Neuron (in vitro differentiated cells): ENCODE measurements around the gene CACNG4.

ENCODE experiments used
- H2AFZ ChIP-seq: one replicate; pipeline ENCODE4 v1.6.1; 2013; ENCODE audit warnings: low read depth, mild to moderate bottlenecking, inconsistent platforms, low read length, moderate library complexity
- H3K27me3 ChIP-seq: one replicate; pipeline ENCODE4 v1.6.1; 2013; ENCODE audit warnings: low read length; ENCODE audit not compliant: insufficient read depth
- H3K36me3 ChIP-seq: one replicate; pipeline ENCODE4 v1.6.1; 2013; ENCODE audit warnings: low read length; ENCODE audit not compliant: insufficient read depth
- H3K4me1 ChIP-seq: one replicate; pipeline ENCODE4 v1.6.1; 2013; ENCODE audit warnings: low read length; ENCODE audit not compliant: insufficient read depth
- H3K4me3 ChIP-seq: 2 replicates; pipeline ENCODE4 v1.5.1; 2013; ENCODE audit warnings: mild to moderate bottlenecking, low read length, moderate library complexity
- H3K9me3 ChIP-seq: one replicate; pipeline ENCODE4 v1.6.1; 2013; ENCODE audit warnings: low read length

CACNG4 gene

DNA sequence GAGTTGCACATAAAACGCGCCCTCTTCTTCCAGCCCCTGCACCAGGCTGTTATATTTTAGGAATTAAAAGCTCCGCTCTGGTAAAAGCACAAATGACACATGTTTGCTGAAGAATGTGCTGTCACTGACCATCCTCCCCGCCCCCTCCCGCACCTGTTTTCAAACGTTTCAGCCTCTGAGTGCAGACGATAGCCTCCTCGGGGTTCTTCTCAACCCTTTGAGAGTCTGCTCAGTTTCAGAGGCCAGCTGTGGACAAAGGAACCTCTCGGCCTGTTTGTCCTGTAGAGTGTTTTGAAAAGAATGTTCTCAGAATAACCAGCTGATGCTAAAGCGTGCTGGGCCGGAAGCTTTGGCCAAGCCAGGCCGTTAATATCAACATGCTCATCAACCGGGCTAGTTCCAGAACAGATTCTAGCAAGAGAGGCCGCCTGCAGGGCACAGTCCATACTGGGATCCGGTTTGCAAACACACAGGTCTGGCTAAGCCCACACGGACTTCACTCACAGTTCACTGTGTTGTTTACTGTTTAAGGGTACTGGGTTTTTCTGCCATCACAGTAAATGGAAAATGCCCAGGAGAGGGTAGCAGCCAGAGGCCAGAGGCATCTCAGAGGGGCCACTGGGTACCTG is 6.4 kb upstream of the CACNG4 start:
- Histone ChIP-seq H3K4me1 (peaks cover 11% of the 10 kb centered on the region), H3K4me3 (no peak overlapping the region), H3K9me3 (no peaks in the 10 kb centered on the region), H3K36me3 (no peaks in the 10 kb centered on the region), H3K27me3 (no peaks in the 10 kb centered on the region), H2AFZ (peak overlapping the region; percentile 49)

DNA sequence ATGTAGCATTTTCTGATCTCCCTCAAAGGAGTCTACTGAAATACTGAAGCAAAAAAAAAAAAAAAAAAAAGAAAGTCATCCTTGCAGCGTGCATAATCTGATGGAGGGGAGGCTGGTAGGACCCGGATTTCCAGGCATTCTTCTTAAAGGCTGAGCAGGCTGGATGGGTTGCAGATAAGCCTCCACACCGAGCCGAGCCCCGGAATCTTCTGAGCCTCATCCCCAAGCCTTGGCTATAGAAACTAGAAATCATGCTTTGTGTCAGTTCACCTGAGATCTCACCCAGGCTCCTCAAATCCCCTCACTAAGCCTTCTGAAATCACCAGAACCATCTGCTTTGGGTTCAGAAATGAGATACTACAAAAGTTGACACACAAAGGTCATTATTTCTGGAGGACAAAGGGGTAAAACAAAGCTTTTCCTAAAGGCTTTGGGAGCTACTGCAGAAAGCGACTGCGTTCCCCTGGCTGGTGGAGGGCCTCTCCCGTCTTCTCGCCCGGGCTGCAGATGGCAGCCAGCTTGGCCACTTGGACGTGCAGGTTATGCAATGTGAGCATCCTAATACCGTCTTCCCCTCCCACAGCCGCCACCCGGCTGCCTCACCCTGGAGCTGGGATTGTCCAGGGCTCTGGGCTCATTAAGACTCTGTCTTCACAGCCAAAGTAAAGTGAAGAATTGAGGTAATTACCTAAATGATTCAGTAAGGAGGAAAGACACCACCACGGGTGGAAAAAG is 4.7 kb upstream of the CACNG4 start:
- Histone ChIP-seq H3K36me3 (no peaks in the 10 kb centered on the region), H3K27me3 (no peaks in the 10 kb centered on the region), H3K4me3 (no peak overlapping the region), H3K9me3 (no peaks in the 10 kb centered on the region), H2AFZ (no peak overlapping the region), H3K4me1 (peaks cover 18% of the 10 kb centered on the region)

DNA sequence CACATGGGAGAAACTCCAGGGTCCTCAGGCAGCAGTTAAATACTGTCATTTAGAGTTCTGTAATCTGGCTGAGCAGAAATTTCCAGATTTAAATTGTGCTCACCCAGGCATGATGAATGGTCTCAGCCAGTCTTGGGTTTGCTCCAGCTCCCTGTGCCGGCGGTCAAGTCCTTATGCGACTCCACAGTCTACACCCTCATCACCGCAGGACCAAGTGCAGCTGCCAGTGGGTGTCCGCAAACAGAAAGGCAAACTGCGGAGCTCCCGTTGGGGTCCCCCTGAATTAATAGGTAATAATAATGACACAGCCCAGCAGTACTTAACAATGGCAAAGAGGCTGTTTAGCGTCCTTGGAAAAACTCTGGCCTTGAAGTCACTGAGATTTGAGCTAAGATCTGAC is 3.9 kb upstream of the CACNG4 start:
- H3K4me3 ChIP-seq, result no peak overlapping the region
- H2AFZ ChIP-seq, result no peak overlapping the region
- H3K4me1 ChIP-seq, result peaks cover 18% of the 10 kb centered on the region
- H3K36me3 ChIP-seq, result no peaks in the 10 kb centered on the region
- H3K27me3 ChIP-seq, result no peaks in the 10 kb centered on the region
- H3K9me3 ChIP-seq, result no peaks in the 10 kb centered on the region

DNA sequence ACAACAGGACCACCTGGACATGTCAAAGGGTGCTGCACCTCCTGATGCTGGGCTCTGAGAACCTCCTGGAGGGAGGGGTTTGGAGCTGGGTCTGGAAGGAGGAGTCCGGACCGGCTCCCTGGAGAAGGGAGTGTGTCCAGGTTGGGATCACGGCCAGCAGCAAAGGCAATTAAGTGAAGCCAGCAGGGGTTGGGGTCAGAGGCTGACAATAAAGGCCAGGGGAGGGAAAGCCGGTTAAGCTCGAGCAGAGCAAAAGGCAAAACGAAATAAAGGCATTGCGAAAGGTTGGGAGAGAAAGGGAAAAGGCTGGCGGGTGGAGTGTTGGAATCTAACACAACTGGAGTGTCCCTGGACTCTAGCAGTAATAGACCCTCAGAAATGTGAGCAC is 992 bp upstream of the CACNG4 start:
- H3K36me3 ChIP-seq, result peaks cover 6% of the 10 kb centered on the region
- peak overlapping the region; percentile 93 for H3K4me3 ChIP-seq
- no peaks in the 10 kb centered on the region for H3K9me3 ChIP-seq
- H3K4me1 ChIP-seq, result peaks cover 25% of the 10 kb centered on the region
- no peak overlapping the region for H2AFZ ChIP-seq
- H3K27me3 ChIP-seq, result no peaks in the 10 kb centered on the region

DNA sequence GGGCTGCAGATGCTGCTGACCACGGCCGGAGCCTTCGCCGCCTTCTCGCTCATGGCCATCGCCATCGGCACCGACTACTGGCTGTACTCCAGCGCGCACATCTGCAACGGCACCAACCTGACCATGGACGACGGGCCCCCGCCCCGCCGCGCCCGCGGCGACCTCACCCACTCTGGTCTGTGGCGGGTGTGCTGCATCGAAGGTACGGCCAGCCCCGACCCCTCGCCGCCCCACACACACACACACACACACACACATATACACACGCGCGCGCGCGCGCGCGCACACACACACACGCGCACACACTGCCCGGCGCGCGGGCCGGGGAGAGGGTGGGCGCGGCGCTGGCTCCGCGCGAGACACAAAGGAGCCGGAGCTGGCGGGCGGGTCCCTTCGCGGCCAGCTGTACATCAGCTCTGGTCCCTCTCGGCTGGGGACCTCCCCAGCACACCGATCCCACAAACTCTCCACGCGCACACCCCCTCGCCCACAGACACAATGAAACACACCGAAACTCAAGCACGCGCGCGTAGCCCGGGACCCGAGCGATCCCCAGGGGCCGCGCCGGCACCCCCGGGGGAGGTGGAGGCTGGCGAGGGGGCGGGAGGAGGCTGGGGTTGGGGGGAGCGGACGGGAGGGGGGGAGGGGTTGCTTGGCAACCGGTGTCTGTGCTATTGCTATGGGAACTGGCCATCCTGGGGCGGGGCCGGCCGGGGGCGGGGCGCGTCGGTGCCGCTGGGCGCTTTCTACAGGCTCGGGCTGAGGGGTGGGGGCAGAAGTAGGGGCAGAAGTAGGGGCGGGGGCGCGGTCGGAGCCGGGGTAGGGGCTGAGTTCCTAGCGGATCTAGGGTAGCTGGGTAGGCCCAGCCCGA is 658 bp downstream of the CACNG4 start:
- Histone ChIP-seq H3K27me3 (no peaks in the 10 kb centered on the region), H3K4me3 (peak overlapping the region; percentile 93), H3K36me3 (peaks cover 18% of the 10 kb centered on the region), H3K4me1 (peaks cover 24% of the 10 kb centered on the region), H3K9me3 (no peaks in the 10 kb centered on the region), H2AFZ (peak overlapping the region; percentile 47)

DNA sequence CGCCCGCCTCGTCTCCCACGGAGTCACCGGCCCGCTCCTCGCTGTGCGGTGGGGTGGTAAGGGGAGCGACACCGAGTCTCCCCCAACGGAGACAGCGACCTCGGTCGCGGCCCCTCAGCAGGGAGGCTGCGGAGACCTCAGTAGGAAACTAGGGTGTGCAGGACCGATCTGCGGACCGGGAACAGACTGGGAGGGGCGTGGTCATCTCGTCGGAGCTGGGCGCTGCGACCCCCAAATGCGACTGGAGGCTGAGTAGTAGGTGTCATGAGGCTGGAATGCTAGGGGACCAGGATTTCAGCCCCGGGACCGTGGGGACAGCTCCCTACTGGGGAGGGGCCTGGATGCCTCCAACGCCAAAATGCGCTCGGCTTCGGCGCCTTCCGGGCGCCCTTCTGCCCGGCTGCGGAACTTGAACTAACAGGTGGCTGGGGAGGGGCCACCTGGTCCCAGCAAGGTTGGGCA is 1.3 kb downstream of the CACNG4 start:
- Histone ChIP-seq H3K36me3 (peaks cover 23% of the 10 kb centered on the region), H3K4me3 (peak overlapping the region; percentile 93), H3K9me3 (no peaks in the 10 kb centered on the region), H3K4me1 (peaks cover 24% of the 10 kb centered on the region), H2AFZ (no peak overlapping the region), H3K27me3 (no peaks in the 10 kb centered on the region)

DNA sequence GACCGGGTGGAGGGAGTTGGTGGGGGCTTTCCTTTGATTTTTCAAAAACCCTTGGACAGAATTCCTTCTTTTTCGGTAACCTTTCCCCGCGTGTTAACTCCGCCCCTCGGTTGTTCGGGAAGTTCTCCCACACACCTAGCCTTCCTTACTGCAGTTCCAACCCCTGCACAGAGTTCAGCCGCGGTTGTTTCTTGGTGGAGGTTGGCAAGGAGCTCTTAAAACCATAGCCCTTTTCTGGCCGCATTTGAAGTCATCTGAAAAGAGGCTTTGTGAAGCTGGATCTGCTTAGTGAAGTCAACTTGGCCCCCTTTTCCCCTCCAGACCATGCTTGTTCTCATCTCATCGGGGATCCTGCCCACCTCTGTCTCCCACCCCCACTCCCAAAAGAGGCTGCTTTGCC is 1.8 kb downstream of the CACNG4 start:
- Histone ChIP-seq H3K4me3 (peak overlapping the region; percentile 93), H2AFZ (no peak overlapping the region)

DNA sequence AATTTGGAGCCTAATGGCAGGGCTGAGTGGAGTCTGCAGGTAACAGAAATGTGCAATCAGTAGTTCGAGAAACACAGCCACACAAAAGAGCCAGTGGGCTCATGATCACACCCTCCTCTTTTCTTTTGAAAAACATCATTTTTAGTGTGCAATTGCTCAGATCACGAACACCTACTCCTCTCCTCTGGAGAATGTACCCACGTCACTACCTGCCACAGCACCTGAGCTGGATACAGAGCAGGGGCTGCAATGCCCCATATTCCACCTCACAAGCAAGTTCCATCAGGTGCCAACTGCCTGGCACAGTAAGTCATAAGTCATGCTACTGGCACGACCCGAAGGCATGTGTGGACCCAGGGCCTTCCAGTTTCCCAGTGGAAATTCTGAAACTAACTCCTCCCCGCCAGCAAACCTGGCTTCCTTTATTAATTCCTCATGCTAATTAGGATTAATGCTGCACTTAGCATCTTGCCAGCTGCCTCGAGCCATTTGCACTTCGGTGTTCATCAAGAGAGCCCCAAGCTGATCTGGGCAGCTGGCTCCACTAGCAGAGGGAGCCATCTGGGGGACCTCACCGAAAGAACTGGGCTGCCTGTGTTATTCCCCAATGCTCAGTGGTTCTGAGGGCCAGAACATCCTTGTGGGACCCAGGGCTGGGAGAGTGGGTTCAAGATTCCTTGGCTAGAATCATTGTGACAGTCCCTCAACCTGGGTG is 2.4 kb downstream of the CACNG4 start:
- H3K36me3 ChIP-seq, result peaks cover 34% of the 10 kb centered on the region
- H3K9me3 ChIP-seq, result no peaks in the 10 kb centered on the region
- no peaks in the 10 kb centered on the region for H3K27me3 ChIP-seq
- H3K4me3 ChIP-seq, result peak overlapping the region; percentile 93
- H3K4me1 ChIP-seq, result peaks cover 24% of the 10 kb centered on the region
- H2AFZ ChIP-seq, result no peak overlapping the region

More for the DNA sequence above, 1.8 kb downstream of the CACNG4 start:
- Histone ChIP-seq H3K36me3 (peaks cover 28% of the 10 kb centered on the region), H3K27me3 (no peaks in the 10 kb centered on the region), H3K9me3 (no peaks in the 10 kb centered on the region), H3K4me1 (peaks cover 24% of the 10 kb centered on the region)

DNA sequence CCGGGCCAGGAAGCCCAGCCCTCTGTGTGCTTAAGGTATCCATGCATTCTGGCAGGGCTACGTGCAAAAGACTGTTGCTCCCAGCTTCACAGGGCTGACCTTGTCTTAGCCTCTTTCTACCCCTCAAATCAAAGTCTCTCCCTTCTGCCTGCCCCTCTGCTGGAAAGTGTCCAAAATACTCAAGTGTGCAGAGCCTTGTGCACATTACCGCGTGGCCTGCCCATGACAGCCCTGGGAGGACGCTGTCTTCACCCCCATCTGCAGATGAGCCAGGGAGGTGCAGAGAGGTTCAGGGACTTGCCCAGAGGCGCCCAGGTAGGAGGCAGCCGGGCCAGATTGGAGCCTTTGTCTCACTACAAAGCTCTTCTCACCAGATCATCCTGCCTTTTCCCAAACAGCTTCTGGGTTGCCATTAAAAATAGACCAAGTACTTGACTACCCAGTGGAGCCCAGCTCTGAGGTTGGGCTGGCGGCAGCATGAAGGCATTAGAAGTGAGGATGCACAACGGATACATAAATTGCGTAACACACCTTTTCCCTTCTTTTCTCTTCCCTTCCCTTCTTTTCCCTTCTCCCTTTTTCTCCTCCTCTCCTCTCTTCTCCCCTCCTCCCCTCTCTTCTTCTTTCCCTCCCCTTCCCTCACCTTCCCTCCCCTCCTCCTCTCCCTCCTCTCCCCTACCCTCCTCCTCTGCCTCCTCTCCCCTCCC is 3.5 kb downstream of the CACNG4 start:
- Histone ChIP-seq H3K9me3 (no peaks in the 10 kb centered on the region), H2AFZ (no peak overlapping the region), H3K4me1 (peaks cover 24% of the 10 kb centered on the region), H3K36me3 (peaks cover 39% of the 10 kb centered on the region), H3K4me3 (no peak overlapping the region), H3K27me3 (no peaks in the 10 kb centered on the region)

DNA sequence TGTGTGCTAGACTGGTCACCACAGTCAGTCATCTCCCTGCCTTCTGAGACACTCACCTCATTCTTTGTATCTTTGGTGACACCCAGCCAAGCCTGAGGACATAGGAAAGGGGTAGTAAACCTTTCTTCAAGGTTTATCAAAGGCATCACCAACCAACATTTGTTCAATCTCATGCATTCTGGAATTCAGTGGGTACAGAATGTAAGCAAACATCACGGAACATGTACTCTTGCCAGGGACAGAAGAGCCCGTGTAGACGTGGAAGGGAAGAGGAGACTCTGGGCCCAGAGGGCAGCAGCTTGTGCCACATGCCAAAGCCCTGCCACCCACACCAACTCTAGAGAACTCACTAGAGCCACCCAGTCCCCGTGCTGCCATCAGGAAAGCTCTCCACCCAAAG is 4.4 kb downstream of the CACNG4 start:
- peaks cover 44% of the 10 kb centered on the region for H3K36me3 ChIP-seq
- peaks cover 2% of the 10 kb centered on the region for H3K9me3 ChIP-seq
- peaks cover 20% of the 10 kb centered on the region for H3K4me1 ChIP-seq
- no peaks in the 10 kb centered on the region for H3K27me3 ChIP-seq
- no peak overlapping the region for H3K4me3 ChIP-seq
- no peak overlapping the region for H2AFZ ChIP-seq

DNA sequence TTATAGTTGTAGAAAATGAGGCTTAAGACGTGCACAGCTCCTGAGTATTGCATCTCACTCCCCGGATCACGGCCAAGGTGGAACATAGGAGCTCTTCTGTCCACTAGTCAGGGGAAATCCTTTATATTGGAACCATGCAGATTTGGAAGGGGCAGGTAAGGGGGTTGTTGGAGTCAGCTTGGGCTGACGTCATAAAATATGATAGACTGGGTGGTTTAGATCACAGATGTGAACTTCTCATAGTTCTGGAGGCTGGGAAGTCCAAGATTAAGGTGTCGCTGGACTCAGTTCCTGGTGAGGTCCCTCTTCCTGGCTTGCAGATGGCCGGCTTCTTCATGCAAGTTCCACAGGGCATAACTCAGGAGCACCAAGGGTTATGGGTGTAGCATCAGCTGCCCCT is 5.6 kb downstream of the CACNG4 start:
- H3K27me3 ChIP-seq, result no peaks in the 10 kb centered on the region
- peaks cover 49% of the 10 kb centered on the region for H3K36me3 ChIP-seq

DNA sequence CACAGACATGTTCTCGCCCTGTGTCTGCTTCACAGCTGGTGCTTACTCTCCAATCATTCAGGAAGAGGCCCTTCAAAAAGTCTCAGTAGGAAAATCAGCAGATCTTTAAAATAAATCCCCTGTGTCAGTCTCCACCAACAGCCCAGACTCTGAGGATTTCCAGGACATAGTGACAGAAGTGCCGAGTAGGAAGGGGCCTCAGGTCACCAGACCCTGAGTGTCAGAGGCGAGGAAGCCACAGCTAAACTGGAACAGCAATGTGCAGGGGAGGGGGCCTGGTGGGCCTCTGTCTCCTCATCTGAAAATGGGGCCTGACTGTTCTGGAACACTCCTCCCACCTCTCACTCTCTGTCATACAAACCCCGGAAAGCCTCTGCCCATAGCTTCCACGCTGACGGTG is 6.3 kb downstream of the CACNG4 start:
- Histone ChIP-seq H3K36me3 (peaks cover 49% of the 10 kb centered on the region), H3K9me3 (peaks cover 2% of the 10 kb centered on the region), H3K27me3 (no peaks in the 10 kb centered on the region), H3K4me1 (peaks cover 16% of the 10 kb centered on the region), H3K4me3 (no peak overlapping the region), H2AFZ (no peak overlapping the region)

More for the DNA sequence above, 5.6 kb downstream of the CACNG4 start:
- peaks cover 2% of the 10 kb centered on the region for H3K9me3 ChIP-seq
- no peak overlapping the region for H3K4me3 ChIP-seq
- H2AFZ ChIP-seq, result no peak overlapping the region
- H3K4me1 ChIP-seq, result peaks cover 17% of the 10 kb centered on the region
